Eye (tissue), 1 donor: ENCODE results near the gene MPHOSPH9.

ENCODE experiments used
- DNase-seq: peaks from one replicate; pipeline ENCODE4 v3.0.0-alpha.2; 2015

The MPHOSPH9 gene, protein sequence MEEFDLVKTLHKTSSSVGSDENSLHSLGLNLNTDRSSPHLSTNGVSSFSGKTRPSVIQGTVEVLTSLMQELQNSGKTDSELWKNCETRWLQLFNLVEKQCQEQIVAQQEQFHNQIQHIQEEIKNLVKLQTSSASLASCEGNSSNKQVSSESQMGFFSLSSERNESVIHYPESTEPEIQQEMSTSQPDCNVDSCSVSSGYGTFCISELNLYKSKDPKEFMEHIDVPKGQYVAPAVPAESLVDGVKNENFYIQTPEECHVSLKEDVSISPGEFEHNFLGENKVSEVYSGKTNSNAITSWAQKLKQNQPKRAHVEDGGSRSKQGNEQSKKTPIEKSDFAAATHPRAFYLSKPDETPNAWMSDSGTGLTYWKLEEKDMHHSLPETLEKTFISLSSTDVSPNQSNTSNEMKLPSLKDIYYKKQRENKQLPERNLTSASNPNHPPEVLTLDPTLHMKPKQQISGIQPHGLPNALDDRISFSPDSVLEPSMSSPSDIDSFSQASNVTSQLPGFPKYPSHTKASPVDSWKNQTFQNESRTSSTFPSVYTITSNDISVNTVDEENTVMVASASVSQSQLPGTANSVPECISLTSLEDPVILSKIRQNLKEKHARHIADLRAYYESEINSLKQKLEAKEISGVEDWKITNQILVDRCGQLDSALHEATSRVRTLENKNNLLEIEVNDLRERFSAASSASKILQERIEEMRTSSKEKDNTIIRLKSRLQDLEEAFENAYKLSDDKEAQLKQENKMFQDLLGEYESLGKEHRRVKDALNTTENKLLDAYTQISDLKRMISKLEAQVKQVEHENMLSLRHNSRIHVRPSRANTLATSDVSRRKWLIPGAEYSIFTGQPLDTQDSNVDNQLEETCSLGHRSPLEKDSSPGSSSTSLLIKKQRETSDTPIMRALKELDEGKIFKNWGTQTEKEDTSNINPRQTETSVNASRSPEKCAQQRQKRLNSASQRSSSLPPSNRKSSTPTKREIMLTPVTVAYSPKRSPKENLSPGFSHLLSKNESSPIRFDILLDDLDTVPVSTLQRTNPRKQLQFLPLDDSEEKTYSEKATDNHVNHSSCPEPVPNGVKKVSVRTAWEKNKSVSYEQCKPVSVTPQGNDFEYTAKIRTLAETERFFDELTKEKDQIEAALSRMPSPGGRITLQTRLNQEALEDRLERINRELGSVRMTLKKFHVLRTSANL

DNA sequence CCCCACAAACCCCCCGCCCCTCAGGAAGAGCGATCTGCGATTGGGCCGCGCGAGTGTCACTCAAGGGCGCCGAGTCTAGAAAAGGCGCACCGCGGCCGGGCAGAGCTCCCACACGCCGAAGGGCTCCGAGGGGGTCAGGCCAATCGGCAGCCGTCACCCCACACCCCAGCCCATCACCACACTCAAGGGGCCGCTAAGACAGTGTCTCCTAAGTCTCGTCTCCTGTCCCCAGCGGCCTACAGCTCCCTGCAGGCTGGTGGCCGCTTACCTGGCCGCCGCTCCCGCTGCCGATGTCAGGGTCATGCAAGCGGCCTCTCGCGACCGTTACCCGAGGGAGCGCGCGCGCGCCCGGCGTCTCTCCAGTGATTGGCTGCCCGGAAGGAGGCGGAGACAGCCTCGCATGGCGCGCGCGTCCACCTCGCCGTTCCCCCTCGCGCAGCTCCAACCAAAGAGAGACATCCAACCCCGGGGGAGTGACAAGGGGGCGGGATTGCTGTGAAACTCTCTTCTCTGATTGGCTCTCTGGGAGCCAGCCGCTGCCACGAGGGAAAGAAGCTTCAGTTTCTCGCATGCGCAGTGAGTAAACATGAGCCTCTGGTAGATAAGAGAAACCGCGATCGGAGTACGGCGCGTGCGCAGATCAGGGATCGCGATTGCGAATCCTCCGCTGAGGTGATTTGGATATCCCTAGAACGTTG lies at the start of gene MPHOSPH9, which contains the start of gene MTRFR:
Gene MPHOSPH9, minus strand, starts transcription at position 335 of the 698 bp plus-strand sequence. CDS start 2,777 bp downstream, outside the sequence.
Gene MTRFR, plus strand, starts transcription at position 630 of the 698 bp plus-strand sequence. CDS start 20,239 bp downstream, outside the sequence.
- peak; percentile 100 for DNase-seq

DNA sequence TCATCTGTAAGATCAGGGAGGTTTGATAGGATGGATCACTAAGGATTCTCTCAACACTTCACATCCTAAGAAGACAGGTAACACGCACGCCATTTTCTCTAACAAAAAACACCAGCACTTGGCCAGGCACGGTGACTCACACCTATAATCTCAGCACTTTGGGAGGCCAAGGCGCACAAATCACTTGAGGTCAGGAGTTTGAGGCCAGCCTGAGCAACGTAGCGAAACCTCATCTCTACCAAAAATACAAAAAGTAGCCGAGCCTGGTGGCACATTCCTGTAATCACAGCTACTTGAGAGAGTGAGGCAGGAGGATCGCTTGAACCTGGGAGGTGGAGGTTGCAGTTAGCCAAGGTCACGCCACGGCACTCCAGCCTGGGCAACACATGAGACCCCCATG lies 49.2 kb upstream of the MPHOSPH9 start:
- no peak for DNase-seq

DNA sequence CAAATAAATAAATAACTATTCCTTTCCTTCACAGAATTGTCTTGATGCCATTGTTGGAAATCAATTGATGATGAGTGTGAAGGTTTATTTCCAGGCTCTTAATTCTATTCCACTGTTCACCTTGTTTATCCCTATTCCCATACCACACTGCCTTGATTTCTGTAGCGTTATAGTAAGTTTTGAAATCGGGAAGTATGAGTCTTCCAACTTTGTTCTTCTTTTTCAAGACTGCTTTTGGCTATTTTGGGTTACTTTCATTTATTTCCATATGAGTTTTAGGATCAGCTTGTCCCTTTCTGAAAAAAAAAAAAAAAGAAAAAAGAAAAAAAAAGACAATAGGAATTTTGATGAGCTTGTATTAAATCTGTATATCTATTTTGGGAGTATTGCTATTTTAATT lies 48.0 kb upstream of the MPHOSPH9 start:
- no peak for DNase-seq

DNA sequence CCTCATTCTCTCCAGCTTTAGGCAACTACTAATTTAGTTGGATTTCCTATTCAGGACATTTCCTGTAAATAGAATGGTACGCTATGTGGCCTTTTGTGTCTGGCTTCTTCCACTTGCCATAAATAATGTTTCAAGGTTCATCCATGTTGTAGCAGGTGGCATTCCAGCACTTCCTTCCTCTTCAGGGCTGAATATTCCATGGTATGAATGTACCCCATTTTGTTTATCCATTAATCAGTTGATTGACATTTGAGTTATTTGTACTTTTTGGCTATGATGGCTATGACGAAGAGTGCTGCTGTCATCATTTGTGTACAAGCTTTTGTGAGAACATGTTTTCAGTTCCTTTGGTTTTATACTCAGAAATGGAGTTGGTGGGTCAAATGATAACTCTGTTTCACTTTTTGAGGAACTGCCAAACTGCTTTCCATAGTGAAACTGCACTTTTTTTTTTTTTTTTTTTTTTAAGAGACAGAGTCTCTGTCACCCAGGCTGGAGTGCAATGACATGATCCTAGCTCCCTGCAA lies 45.2 kb upstream of the MPHOSPH9 start:
- no peak for DNase-seq

DNA sequence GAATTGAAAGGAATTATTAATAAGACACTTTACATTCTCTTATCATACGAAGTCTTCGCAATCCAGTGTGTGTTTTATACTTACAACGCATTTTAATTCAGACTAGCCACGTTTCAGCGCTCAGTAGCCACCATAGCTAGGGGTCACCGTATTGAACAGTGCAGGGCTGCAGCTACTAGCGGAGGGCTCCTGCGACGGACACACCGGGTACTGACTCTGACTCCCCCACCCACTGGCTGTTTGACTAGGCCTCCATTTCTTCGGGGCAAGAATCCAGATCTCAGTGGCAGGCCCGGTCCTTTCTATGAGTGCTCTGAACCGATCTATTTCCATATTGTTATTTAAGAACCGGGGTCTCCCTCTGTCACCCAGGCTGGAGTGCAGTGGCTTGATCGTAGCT lies 40.2 kb upstream of the MPHOSPH9 start:
- DNase-seq: peak; percentile 15

DNA sequence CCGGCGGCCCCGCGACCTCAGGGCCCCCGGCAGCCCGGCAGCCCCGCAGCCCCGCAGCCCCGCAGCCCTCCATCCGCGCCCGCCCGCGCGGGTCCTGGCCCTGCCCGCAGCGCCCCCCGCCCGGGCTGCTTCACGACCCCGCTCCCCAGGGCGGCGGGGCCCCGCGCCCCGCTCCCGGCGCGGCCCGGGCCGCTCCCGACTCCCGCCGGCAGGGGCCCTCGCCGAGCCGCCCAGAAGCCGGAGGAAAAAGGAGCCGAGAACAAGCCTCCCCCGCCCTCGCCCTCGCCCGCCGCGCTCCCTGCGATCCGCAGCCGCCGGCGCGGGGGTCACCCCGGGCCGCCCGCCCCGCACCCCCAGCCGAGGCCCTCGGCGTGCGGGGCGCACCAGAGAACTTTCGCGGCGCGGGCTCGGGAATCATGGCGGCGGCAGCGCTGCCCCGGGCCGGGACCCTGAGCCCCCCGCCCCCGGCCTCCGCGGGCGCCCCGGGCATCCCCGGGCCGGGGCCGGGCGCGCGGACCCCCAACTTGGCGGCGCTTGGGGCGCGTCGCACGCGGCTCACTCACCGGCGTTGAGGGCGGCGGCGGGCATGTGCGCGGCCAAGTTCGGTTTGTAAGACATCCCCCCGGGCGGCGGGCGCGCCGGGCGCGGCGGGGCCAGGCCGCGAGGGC lies 38.2 kb upstream of the MPHOSPH9 start:
- DNase-seq: peak; percentile 85

DNA sequence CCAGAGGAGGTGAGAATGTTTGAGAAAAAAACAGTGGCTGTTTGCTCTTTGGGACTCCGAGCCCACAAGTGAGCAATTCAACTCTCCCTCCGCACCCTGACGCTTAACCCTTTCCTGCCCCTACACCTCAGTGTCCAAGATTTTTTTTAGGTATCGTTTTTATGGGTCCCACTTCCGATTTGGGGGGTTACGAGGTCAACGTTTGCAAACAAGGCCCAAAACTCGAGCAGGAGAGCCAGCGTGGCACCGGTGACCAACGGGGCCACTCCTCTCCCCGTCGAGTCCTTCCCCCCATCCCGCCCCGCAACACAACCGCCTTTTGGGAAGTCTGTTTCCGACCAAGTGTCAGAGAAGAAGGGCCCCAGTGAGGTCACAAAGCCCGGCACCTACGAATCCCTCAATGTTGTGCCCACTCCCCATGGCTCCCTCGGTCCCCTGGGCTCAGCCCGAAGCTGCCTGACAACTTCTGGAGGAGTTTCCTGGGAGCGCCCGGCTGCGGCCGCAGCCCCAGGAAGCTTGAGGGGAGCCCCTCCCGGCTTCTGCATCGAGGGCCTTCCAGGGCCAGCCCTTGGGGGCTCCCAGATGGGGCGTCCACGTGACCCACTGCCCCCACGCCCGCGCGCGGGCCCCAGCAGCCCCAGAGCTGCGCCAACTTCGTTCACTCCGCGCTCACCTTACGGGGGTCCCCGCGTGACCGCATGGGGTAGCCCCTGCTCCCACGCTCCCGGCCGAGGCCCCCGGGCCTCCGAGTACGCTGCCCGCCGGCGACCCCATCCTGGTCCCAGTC lies 37.5 kb upstream of the MPHOSPH9 start:
- DNase-seq: peak; percentile 75

GRCh38 chr12:123269896-123270213 lies 36.9 kb upstream of the MPHOSPH9 start:
- no peak for DNase-seq

GRCh38 chr12:123269395-123269892 lies 36.5 kb upstream of the MPHOSPH9 start:
- peak; percentile 93 for DNase-seq

DNA sequence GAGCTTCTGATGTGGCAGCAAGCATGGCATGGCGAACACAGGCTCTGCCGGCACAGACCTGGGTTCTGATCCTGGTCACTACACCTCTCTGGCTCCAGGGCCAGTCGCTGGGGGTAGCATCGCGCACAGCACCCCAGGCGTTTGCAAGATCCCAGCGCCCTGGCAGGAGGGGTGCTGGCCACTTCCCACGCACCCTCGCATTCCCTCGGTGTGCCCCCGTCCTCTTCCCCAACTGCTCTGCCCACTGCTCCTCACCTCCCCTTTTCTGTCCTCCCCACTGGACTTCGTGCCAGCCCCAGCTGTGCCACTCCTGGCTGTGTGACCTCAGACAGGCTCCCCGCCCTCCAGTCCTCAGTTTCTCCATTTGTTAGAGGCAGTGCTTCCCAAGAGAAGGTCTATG lies 35.9 kb upstream of the MPHOSPH9 start:
- no peak for DNase-seq

DNA sequence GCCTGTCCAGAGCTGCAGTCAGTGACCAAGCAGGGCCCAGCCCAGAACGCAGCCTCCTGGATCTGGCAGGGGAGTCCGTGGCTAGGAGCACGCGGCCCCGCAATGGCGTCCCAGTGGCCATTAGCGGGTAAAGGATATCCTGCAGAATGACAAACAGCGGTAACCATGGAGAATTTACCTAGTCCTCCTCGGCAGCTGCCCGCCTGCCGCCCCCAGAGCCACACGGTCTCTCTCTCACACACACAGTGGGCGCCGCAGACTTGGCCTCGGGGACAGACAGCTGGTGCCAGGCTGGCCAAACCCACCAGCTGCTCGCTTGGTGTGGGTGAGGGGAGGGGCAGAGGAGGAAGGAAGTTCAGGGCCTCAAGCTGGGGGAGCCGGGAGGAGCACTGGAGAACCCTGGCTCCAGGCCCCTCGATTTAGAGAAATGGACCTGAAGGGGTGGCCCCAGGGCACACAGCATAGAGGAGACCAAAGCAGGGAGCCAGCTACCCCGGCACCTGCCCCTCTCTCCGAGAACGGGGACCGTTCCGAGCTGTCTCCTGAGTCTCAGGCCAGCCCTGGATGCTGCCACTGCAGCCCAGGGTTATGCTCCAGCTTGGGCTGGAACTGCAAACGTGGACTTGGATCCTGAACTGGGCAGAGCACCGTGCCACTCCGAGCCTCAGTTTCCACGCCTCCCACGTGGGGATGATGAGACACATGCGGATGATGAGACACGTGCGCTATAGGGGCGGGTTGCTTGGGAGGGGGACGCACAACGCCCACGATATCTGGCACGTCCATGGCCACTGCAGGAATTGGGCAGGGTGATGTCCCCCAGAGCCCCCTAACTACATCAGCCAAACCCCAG lies 35.3 kb upstream of the MPHOSPH9 start:
- DNase-seq: peak; percentile 77

DNA sequence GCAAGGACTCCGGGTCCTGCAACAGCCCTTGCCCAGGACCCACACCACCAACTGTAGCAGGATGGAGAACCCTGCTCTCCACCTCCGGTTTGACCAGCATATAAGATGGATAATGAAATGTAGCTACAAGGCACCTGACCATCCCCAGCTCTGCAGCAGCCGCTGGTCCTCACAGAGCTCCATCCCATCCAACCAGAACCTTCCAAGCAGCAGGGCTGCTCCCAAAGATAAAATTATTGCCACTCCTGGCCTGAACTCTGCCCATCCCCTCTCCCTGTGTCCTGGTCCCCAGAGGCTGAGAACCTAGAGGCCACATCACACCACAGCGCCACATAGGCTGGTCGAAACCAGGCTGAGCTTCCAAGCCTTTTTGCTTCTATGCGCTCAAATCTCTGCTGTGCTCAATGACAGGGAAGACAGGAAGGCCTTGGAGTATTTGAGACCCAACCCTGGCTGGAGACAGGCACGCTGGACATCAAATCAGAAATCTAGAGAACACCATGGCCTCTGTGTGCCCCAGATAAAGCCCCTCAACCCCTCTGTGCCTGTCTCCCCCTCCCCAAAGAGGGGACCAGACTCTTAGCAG lies 34.5 kb upstream of the MPHOSPH9 start:
- peak; percentile 32 for DNase-seq

- no peak for DNase-seq
These were observed 33.8 kb upstream of the MPHOSPH9 start for GRCh38 chr12:123266679-123267277.

GRCh38 chr12:123265851-123266678 lies 33.1 kb upstream of the MPHOSPH9 start:
- DNase-seq: no peak

- DNase-seq: peak; percentile 40
These were observed 31.7 kb upstream of the MPHOSPH9 start for GRCh38 chr12:123264642-123265041.

- no peak for DNase-seq
These were observed 30.4 kb upstream of the MPHOSPH9 start for GRCh38 chr12:123263196-123263817.

DNA sequence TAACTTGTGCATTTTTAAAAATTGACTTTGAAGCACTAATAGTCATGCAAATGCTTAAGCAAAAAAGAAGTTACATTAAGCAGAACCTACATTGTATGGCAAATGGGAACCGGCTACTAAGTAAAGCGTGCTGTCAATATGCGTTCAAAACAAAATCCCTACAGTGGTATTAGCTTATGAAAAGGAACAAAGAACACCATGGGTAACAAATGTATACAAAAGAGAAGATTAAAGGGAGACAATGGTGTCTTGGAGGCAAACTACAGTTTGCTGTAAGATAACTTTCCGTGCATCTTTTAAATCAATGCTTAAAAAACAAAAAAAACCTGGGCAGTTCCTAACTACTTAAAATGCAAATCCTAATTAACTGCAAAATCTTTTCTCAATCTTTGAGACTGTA lies 28.3 kb upstream of the MPHOSPH9 start:
- DNase-seq: no peak
